K562 (cell line): ENCODE data around the gene NT5C1B. TPM values are rescaled to one million over a fixed set of nuclear protein-coding genes. Genes with fewer than 3 reads are reported as not detected.

Source experiments
- CHCHD3 ChIP-seq: fragments of 250-450 bp; sonication (Bioruptor Pico); IDR thresholded peaks from 2 replicates; pipeline ENCODE4 v2.1.2; 2022; ENCODE audit warnings: mild to moderate bottlenecking
- CHD1 ChIP-seq: fragments of 200-600 bp; sonication (generic); IDR thresholded peaks from one replicate; pipeline ENCODE4 v1.6.1; 2012; ENCODE audit warnings: mild to moderate bottlenecking, moderate library complexity, low read length, inconsistent platforms
- CHD4 ChIP-seq: fragments of 200-600 bp; sonication (generic); IDR thresholded peaks from 3 replicates; pipeline ENCODE4 v1.6.1; 2012; ENCODE audit warnings: low read depth, mild to moderate bottlenecking, mixed read lengths, low read length, inconsistent platforms; ENCODE audit not compliant: insufficient read depth, insufficient replicate concordance, poor library complexity, severe bottlenecking
- HDAC1 ChIP-seq, 2 experiments: fragments of 450-650 bp; IDR thresholded peaks; 2 replicates each; pipeline ENCODE4 v1.6.1; 2016 to 2017; ENCODE audit warnings: inconsistent platforms in 1 of 2, mild to moderate bottlenecking in 1 of 2, moderate library complexity in 1 of 2
- HEY1 ChIP-seq: fragments of 250-450 bp; sonication (Bioruptor Pico); IDR thresholded peaks from 2 replicates; pipeline ENCODE4 v1.5.0; 2020; ENCODE audit warnings: mild to moderate bottlenecking, moderate library complexity, borderline replicate concordance
- HMGN3 ChIP-seq: IDR thresholded peaks from 2 replicates; pipeline ENCODE4 v1.6.1; 2011; ENCODE audit warnings: borderline replicate concordance, low read depth, mild to moderate bottlenecking, mixed read lengths, low read length; ENCODE audit not compliant: insufficient read length; ENCODE audit errors: extremely low read depth
- LARP7 ChIP-seq: fragments of 450-650 bp; IDR thresholded peaks from 2 replicates; pipeline ENCODE4 v1.6.1; 2016
- MAFG ChIP-seq: fragments of 450-650 bp; conservative IDR thresholded peaks from 2 replicates; pipeline ENCODE4 v1.6.1; 2016; ENCODE audit warnings: missing genetic modification characterization, missing compliant biosample characterization
- MECOM ChIP-seq: fragments of 250-450 bp; sonication (Bioruptor Pico); IDR thresholded peaks from 2 replicates; pipeline ENCODE4 v1.8.0; 2022; ENCODE audit warnings: inconsistent platforms
- RBM34 ChIP-seq: fragments of 200-400 bp; formaldehyde crosslinking; IDR thresholded peaks from 2 replicates; pipeline ENCODE4 v1.6.1; 2018; ENCODE audit warnings: low read length, borderline replicate concordance; ENCODE audit not compliant: insufficient read depth
- SMARCA4 ChIP-seq: fragments of 450-650 bp; IDR thresholded peaks from 2 replicates; pipeline ENCODE4 v1.6.1; 2016
- SPI1 ChIP-seq: IDR thresholded peaks from 2 replicates; pipeline ENCODE4 v1.6.1; 2011; ENCODE audit warnings: low read depth, low read length, control low read depth, borderline replicate concordance
- SREBF1 ChIP-seq: fragments of 150-350 bp; IDR thresholded peaks from 2 replicates; pipeline ENCODE4 v1.6.1; 2014; ENCODE audit warnings: antibody characterized with exemption, low read depth, low read length, borderline replicate concordance
- TFAM ChIP-seq: fragments of 250-450 bp; sonication (Bioruptor Pico); conservative IDR thresholded peaks from 2 replicates; pipeline ENCODE4 v1.5.0; 2021; ENCODE audit warnings: mild to moderate bottlenecking, moderate library complexity
- ZNF507 ChIP-seq: conservative IDR thresholded peaks from 2 replicates; pipeline ENCODE4 v1.6.1; 2017; ENCODE audit warnings: missing genetic modification characterization, missing compliant biosample characterization
- polyA plus RNA-seq, 8 experiments: library from polyadenylated mRNA; depleted of rRNA in 4 of 8; stranded (reverse) in 5 of 8; unstranded in 3 of 8; fragments of >200 nt; fragmentation: Nextera tagmentation in 2 of 8; fragmentation: Illumina TruSeq in 1 of 8; extraction: Ambion mirVana in 2 of 8; extraction: Trizol in 1 of 8; gene quantifications; 2 replicates each; pipeline versions ENCODE4 v1.2.1 to v1.2.3, GENCODE V29; 2011 to 2014; ENCODE audit warnings: inconsistent platforms in 1 of 8, missing spikeins in 1 of 8
- total RNA-seq, 7 experiments: library from RNA; depleted of rRNA in 6 of 7; stranded (reverse); fragments of >200 nt in 6 of 7; fragmentation: Illumina TruSeq in 2 of 7; extraction: Trizol in 2 of 7; gene quantifications; 2 replicates each; pipeline versions ENCODE4 v1.2.1 to v1.2.3, GENCODE V29; 2011 to 2021; ENCODE audit warnings: low replicate concordance in 1 of 7
- TF ChIP-seq, protein P1 (sequence below), 2 experiments: fragments of 450-650 bp; IDR thresholded peaks; 2 replicates each; pipeline ENCODE4 v1.6.1; 2016
- TF ChIP-seq, protein P2 (sequence below): sonication (generic); formaldehyde crosslinking; IDR thresholded peaks from 2 replicates; pipeline ENCODE4 v1.8.1; 2022; ENCODE audit warnings: missing genetic modification reagents
- TF ChIP-seq, protein P3 (sequence below): sonication (generic); formaldehyde crosslinking; IDR thresholded peaks from 2 replicates; pipeline ENCODE4 v1.8.1; 2023; ENCODE audit warnings: mild to moderate bottlenecking, missing genetic modification reagents
- TF ChIP-seq, protein P4 (sequence below), 3 experiments: fragments of 200-800 bp in 1 of 3; fragments of 250-450 bp in 1 of 3; fragments of 450-650 bp in 1 of 3; sonication (Bioruptor Pico) in 1 of 3; sonication (Bioruptor generic) in 1 of 3; formaldehyde crosslinking in 1 of 3; IDR thresholded peaks; 2 replicates each; pipeline versions ENCODE4 v1.6.1 to v1.8.0; 2016 to 2022; ENCODE audit warnings: mild to moderate bottlenecking in 2 of 3, missing genetic modification characterization in 2 of 3, missing compliant biosample characterization in 1 of 3, moderate library complexity in 1 of 3

The NT5C1B gene
- total and polyA plus RNA-seq, 9 of the 15 experiments (the other 6 are each of a cell fraction or from before 2014, with no cell fraction given) = 0.07 TPM; not detected in 8

DNA sequence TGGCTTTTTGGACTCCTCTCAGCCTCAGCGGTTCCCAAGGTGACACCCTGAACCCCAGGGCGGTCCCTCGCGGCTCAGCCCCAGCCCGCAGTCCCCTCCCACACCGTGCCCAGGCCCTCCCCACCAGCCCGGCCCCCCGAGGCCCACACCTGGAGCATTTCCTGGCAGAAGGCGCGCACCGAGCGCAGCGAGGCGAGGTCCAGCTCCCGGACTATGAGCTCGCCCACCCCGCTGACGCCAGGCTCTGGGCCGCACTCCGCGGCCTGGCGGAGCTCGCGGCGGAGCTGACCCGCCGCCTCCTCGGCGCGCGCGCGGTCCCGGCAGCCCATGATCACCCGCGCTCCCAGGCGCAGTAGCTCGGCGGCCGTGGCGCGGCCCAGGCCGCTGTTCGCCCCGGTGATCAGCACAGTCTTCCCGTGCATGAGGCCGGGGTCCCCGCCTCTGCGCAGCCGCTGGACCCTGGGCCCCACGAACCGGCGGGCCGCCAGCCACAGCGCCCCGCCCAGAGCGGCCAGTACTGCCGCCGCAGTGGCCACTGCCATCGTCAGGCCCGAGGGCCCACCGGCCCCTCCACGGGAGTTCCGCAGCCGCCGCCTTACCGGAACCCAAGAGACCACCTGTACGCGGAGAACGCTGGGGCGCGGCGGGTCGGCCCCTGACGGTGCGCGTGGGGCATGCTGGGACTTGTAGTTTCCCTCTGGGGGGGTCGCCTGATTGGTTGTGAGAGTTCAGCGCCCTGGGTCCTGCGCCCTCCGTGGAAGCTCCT, 29.2 kb downstream of the NT5C1B start, which contains the start of gene RDH14 (continued):
- TF ChIP-seq, protein P1, sequence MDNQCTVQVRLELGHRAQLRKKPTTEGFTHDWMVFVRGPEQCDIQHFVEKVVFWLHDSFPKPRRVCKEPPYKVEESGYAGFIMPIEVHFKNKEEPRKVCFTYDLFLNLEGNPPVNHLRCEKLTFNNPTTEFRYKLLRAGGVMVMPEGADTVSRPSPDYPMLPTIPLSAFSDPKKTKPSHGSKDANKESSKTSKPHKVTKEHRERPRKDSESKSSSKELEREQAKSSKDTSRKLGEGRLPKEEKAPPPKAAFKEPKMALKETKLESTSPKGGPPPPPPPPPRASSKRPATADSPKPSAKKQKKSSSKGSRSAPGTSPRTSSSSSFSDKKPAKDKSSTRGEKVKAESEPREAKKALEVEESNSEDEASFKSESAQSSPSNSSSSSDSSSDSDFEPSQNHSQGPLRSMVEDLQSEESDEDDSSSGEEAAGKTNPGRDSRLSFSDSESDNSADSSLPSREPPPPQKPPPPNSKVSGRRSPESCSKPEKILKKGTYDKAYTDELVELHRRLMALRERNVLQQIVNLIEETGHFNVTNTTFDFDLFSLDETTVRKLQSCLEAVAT (IDR thresholded peaks at IDR 0.05) = no peak
- no peak for TF ChIP-seq SREBF1
- no peak for TF ChIP-seq RBM34
- no peak for TF ChIP-seq TFAM (CRISPR knock-in tag)
- no peak for TF ChIP-seq SMARCA4
- TF ChIP-seq ZNF507 (tag) = no peak
- TF ChIP-seq SPI1 = no peak
- TF ChIP-seq, protein P2, sequence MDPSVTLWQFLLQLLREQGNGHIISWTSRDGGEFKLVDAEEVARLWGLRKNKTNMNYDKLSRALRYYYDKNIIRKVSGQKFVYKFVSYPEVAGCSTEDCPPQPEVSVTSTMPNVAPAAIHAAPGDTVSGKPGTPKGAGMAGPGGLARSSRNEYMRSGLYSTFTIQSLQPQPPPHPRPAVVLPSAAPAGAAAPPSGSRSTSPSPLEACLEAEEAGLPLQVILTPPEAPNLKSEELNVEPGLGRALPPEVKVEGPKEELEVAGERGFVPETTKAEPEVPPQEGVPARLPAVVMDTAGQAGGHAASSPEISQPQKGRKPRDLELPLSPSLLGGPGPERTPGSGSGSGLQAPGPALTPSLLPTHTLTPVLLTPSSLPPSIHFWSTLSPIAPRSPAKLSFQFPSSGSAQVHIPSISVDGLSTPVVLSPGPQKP = no peak
- TF ChIP-seq MAFG (tag) = no peak
- no peak for TF ChIP-seq CHD4
- no peak for TF ChIP-seq CHCHD3 (CRISPR knock-in tag)
- TF ChIP-seq, protein P3, sequence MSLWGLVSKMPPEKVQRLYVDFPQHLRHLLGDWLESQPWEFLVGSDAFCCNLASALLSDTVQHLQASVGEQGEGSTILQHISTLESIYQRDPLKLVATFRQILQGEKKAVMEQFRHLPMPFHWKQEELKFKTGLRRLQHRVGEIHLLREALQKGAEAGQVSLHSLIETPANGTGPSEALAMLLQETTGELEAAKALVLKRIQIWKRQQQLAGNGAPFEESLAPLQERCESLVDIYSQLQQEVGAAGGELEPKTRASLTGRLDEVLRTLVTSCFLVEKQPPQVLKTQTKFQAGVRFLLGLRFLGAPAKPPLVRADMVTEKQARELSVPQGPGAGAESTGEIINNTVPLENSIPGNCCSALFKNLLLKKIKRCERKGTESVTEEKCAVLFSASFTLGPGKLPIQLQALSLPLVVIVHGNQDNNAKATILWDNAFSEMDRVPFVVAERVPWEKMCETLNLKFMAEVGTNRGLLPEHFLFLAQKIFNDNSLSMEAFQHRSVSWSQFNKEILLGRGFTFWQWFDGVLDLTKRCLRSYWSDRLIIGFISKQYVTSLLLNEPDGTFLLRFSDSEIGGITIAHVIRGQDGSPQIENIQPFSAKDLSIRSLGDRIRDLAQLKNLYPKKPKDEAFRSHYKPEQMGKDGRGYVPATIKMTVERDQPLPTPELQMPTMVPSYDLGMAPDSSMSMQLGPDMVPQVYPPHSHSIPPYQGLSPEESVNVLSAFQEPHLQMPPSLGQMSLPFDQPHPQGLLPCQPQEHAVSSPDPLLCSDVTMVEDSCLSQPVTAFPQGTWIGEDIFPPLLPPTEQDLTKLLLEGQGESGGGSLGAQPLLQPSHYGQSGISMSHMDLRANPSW = no peak
- TF ChIP-seq, protein P4, sequence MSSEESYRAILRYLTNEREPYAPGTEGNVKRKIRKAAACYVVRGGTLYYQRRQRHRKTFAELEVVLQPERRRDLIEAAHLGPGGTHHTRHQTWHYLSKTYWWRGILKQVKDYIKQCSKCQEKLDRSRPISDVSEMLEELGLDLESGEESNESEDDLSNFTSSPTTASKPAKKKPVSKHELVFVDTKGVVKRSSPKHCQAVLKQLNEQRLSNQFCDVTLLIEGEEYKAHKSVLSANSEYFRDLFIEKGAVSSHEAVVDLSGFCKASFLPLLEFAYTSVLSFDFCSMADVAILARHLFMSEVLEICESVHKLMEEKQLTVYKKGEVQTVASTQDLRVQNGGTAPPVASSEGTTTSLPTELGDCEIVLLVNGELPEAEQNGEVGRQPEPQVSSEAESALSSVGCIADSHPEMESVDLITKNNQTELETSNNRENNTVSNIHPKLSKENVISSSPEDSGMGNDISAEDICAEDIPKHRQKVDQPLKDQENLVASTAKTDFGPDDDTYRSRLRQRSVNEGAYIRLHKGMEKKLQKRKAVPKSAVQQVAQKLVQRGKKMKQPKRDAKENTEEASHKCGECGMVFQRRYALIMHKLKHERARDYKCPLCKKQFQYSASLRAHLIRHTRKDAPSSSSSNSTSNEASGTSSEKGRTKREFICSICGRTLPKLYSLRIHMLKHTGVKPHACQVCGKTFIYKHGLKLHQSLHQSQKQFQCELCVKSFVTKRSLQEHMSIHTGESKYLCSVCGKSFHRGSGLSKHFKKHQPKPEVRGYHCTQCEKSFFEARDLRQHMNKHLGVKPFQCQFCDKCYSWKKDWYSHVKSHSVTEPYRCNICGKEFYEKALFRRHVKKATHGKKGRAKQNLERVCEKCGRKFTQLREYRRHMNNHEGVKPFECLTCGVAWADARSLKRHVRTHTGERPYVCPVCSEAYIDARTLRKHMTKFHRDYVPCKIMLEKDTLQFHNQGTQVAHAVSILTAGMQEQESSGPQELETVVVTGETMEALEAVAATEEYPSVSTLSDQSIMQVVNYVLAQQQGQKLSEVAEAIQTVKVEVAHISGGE (CRISPR knock-in tag; IDR thresholded peaks at IDR 0.05) = peak in 1 of 3 experiments; percentile 80; a peak in 2 of 6 replicates
- TF ChIP-seq HMGN3 = peak; percentile 68
- TF ChIP-seq CHD1 = peak; percentile 70
- no peak for TF ChIP-seq LARP7
- TF ChIP-seq MECOM (CRISPR knock-in tag) = no peak
- no peak for TF ChIP-seq HEY1 (CRISPR knock-in tag)
- TF ChIP-seq HDAC1 (IDR thresholded peaks at IDR 0.05) = no peak
